ENCODE data around the gene EXTL1. TPM values are rescaled to one million over a fixed set of nuclear protein-coding genes. Genes with fewer than 3 reads are reported as not detected.

EXTL1 gene
- polyA plus RNA-seq, 1 donor (not counting 4 experiments of a cell fraction or from before 2014, with no cell fraction given), result 0.13 TPM

GRCh38 chr1:26059906-26060305 is 38.3 kb downstream of the EXTL1 start:
- no peak overlapping the region for H3K27ac ChIP-seq (ENCODE audit: control insufficient read depth, insufficient read depth, low read length)
- H2AFZ ChIP-seq (ENCODE audit: control insufficient read depth, low read length), result no peak overlapping the region
- DNase-seq (ENCODE audit: low read depth, low spot score), result no peak
- dilution Hi-C loops (cut with MboI; ENCODE audit: extremely low pct_ligation_motif_present, low sequenced_read_pairs), result no loop called here
- no peak overlapping the region for H3K9ac ChIP-seq (ENCODE audit: control insufficient read depth, extremely low read depth, insufficient read depth, low read length)
- TF ChIP-seq EZH2 (IDR thresholded peaks at IDR 0.05; ENCODE audit: low read length), result no peak
- TF ChIP-seq, protein P1, sequence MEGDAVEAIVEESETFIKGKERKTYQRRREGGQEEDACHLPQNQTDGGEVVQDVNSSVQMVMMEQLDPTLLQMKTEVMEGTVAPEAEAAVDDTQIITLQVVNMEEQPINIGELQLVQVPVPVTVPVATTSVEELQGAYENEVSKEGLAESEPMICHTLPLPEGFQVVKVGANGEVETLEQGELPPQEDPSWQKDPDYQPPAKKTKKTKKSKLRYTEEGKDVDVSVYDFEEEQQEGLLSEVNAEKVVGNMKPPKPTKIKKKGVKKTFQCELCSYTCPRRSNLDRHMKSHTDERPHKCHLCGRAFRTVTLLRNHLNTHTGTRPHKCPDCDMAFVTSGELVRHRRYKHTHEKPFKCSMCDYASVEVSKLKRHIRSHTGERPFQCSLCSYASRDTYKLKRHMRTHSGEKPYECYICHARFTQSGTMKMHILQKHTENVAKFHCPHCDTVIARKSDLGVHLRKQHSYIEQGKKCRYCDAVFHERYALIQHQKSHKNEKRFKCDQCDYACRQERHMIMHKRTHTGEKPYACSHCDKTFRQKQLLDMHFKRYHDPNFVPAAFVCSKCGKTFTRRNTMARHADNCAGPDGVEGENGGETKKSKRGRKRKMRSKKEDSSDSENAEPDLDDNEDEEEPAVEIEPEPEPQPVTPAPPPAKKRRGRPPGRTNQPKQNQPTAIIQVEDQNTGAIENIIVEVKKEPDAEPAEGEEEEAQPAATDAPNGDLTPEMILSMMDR (optimal IDR thresholded peaks at IDR 0.05 in 1 of 3, IDR thresholded peaks at IDR 0.05 in 1 of 3, conservative IDR thresholded peaks at IDR 0.05 in 1 of 3; ENCODE audit: extremely low read depth in 1 of 3, insufficient read depth in 2 of 3, low read length in 3 of 3), result no peak
- no peaks in the 10 kb centered on the region for H3K79me2 ChIP-seq (ENCODE audit: control insufficient read depth, insufficient read depth, low read length)
- FAIRE-seq, result no peak
- no peak overlapping the region for H3K4me2 ChIP-seq (ENCODE audit: control insufficient read depth, extremely low read depth, insufficient read depth, low read depth, low read length)
- H3K9me1 ChIP-seq (ENCODE audit: control insufficient read depth, extremely low read depth, insufficient read depth, low read length), result no peaks in the 10 kb centered on the region
- H3K27me3 ChIP-seq (ENCODE audit: control insufficient read depth, extremely low read depth, insufficient read depth, low read length), result peaks cover 16% of the 10 kb centered on the region
- H3K4me1 ChIP-seq (ENCODE audit: control insufficient read depth, extremely low read depth, insufficient read depth, low read length), result no peaks in the 10 kb centered on the region
- H3K4me3 ChIP-seq (ENCODE audit: control insufficient read depth in 2 of 3, extremely low read depth in 1 of 3, insufficient read depth in 2 of 3, low read depth in 1 of 3, low read length in 3 of 3), result no peak overlapping the region
- no peaks in the 10 kb centered on the region for H3K36me3 ChIP-seq (ENCODE audit: control insufficient read depth in 2 of 2, extremely low read depth in 1 of 2, insufficient read depth in 2 of 2, low read length in 2 of 2)
- no peaks in the 10 kb centered on the region for H4K20me1 ChIP-seq (ENCODE audit: control insufficient read depth, extremely low read depth, insufficient read depth, low read length)
- no peaks in the 10 kb centered on the region for H3K9me3 ChIP-seq (ENCODE audit: control insufficient read depth, low read depth, low read length)

GRCh38 chr1:26060832-26061574 is 39.4 kb downstream of the EXTL1 start:
- peaks cover 12% of the 10 kb centered on the region for H3K27me3 ChIP-seq (ENCODE audit: control insufficient read depth, extremely low read depth, insufficient read depth, low read length)
- H3K79me2 ChIP-seq (ENCODE audit: control insufficient read depth, insufficient read depth, low read length), result no peaks in the 10 kb centered on the region
- H3K36me3 ChIP-seq (ENCODE audit: control insufficient read depth in 2 of 2, extremely low read depth in 1 of 2, insufficient read depth in 2 of 2, low read length in 2 of 2), result no peaks in the 10 kb centered on the region
- H3K4me3 ChIP-seq (ENCODE audit: control insufficient read depth in 2 of 3, extremely low read depth in 1 of 3, insufficient read depth in 2 of 3, low read depth in 1 of 3, low read length in 3 of 3), result no peak overlapping the region
- H3K27ac ChIP-seq (ENCODE audit: control insufficient read depth, insufficient read depth, low read length), result no peak overlapping the region
- no peaks in the 10 kb centered on the region for H3K9me1 ChIP-seq (ENCODE audit: control insufficient read depth, extremely low read depth, insufficient read depth, low read length)
- dilution Hi-C loops (cut with MboI; ENCODE audit: extremely low pct_ligation_motif_present, low sequenced_read_pairs), result no loop called here
- H3K4me2 ChIP-seq (ENCODE audit: control insufficient read depth, extremely low read depth, insufficient read depth, low read depth, low read length), result no peak overlapping the region
- no peak for TF ChIP-seq EZH2 (IDR thresholded peaks at IDR 0.05; ENCODE audit: low read length)
- TF ChIP-seq, protein P1 (optimal IDR thresholded peaks at IDR 0.05 in 1 of 3, IDR thresholded peaks at IDR 0.05 in 1 of 3, conservative IDR thresholded peaks at IDR 0.05 in 1 of 3; ENCODE audit: extremely low read depth in 1 of 3, insufficient read depth in 2 of 3, low read length in 3 of 3), result no peak
- DNase-seq (ENCODE audit: low read depth, low spot score) (no peak), FAIRE-seq (no peak)
- H4K20me1 ChIP-seq (ENCODE audit: control insufficient read depth, extremely low read depth, insufficient read depth, low read length), result no peaks in the 10 kb centered on the region
- H3K9ac ChIP-seq (ENCODE audit: control insufficient read depth, extremely low read depth, insufficient read depth, low read length), result no peak overlapping the region
- H3K4me1 ChIP-seq (ENCODE audit: control insufficient read depth, extremely low read depth, insufficient read depth, low read length), result no peaks in the 10 kb centered on the region
- no peak overlapping the region for H2AFZ ChIP-seq (ENCODE audit: control insufficient read depth, low read length)
- H3K9me3 ChIP-seq (ENCODE audit: control insufficient read depth, low read depth, low read length), result no peaks in the 10 kb centered on the region
